GM06990 (cell line): ENCODE results near the gene GREM2.

Experiments
- DNase-seq: peaks from one replicate; pipeline ENCODE4 v3.0.0-alpha.2; 2011; ENCODE audit not compliant: insufficient read length; ENCODE audit errors: extremely low read depth
- H3K27me3 ChIP-seq: replicated peaks from 2 replicates; pipeline ENCODE4 v1.6.0; 2011; ENCODE audit warnings: low read length; ENCODE audit not compliant: control insufficient read depth, insufficient read depth
- H3K36me3 ChIP-seq: 2 replicates; pipeline ENCODE4 v1.5.1; 2011; ENCODE audit warnings: low read length; ENCODE audit not compliant: control insufficient read depth, insufficient read depth
- H3K4me3 ChIP-seq: replicated peaks from 2 replicates; pipeline ENCODE4 v1.5.1; 2011; ENCODE audit warnings: low read depth, mild to moderate bottlenecking, control low read depth, low read length
- TF ChIP-seq, protein P1 (sequence below): IDR thresholded peaks from 2 replicates; pipeline ENCODE4 v1.5.1; 2011; ENCODE audit warnings: low read length, control low read depth, mild to moderate bottlenecking, inconsistent platforms; ENCODE audit not compliant: insufficient read depth, poor library complexity, severe bottlenecking

GREM2 gene

DNA sequence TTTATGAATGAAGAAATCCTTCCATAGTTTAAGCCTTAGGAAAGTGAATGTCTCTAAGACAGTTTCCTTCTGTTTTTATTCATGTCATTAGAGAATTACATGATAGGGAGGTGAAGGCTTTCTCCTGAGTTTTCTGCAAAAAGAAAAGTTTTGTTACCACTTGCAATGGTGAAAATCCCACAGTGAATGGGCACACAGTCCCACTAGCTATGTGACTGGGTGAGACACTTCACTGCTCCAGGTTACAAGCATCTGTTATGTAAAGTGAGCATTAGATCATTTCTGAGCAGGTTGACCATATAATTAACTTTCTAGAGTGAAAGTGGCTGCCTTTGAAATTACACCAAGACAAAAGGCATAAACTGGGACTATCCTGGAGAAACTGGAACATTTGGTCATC, 38.9 kb upstream of the GREM2 start:
- Histone ChIP-seq H3K36me3 (no peaks in the 10 kb centered on the region), H3K27me3 (no peaks in the 10 kb centered on the region), H3K4me3 (no peak overlapping the region)
- TF ChIP-seq, protein P1, sequence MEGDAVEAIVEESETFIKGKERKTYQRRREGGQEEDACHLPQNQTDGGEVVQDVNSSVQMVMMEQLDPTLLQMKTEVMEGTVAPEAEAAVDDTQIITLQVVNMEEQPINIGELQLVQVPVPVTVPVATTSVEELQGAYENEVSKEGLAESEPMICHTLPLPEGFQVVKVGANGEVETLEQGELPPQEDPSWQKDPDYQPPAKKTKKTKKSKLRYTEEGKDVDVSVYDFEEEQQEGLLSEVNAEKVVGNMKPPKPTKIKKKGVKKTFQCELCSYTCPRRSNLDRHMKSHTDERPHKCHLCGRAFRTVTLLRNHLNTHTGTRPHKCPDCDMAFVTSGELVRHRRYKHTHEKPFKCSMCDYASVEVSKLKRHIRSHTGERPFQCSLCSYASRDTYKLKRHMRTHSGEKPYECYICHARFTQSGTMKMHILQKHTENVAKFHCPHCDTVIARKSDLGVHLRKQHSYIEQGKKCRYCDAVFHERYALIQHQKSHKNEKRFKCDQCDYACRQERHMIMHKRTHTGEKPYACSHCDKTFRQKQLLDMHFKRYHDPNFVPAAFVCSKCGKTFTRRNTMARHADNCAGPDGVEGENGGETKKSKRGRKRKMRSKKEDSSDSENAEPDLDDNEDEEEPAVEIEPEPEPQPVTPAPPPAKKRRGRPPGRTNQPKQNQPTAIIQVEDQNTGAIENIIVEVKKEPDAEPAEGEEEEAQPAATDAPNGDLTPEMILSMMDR: no peak
- no peak for DNase-seq

DNA sequence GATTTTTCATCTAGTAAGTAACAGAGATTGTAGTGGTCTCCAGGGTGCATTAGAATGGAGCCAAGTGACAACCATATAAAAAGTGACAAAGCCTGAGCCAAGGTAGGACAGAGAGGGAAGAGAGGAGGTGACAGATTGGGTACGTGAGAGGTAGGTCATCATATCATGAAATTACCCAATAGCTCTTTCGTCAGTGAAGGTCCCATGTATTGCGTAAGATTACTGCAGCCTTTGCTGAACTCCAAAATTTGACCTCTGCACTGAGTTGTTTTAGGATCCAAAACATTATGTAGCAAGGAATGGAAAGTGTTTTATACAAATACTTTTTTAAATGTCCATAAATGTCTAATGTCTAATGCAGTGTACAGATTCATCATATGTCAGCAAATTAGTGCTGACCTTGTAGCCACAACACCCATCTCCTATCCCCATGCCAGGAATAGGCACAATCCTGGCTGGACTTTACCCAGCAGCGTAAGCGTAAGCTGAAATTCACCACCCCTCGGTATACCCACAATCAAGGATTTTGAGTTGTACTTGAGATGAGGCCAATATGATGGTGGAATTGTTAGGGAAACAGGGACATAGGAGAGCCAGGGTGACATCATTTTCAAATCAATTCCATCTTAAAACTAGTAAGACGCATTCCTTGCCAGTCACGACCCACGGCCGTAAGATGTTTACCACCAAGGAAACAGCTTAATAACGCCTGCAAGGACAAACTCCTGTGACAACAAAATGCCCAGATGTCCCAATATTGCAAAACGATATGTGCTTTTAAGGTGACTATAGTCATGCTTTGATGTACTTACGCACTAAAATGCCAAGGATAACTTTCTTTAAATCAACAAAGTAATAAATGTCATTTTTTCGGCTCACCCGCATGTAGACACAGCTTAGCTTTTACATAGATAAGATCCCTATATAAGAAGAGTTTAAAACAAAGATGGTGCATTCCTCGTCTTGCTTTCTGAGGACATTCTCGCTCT, 38.1 kb upstream of the GREM2 start:
- TF ChIP-seq, protein P1: no peak
- Histone ChIP-seq H3K36me3 (no peaks in the 10 kb centered on the region), H3K27me3 (no peaks in the 10 kb centered on the region), H3K4me3 (no peak overlapping the region)
- no peak for DNase-seq

DNA sequence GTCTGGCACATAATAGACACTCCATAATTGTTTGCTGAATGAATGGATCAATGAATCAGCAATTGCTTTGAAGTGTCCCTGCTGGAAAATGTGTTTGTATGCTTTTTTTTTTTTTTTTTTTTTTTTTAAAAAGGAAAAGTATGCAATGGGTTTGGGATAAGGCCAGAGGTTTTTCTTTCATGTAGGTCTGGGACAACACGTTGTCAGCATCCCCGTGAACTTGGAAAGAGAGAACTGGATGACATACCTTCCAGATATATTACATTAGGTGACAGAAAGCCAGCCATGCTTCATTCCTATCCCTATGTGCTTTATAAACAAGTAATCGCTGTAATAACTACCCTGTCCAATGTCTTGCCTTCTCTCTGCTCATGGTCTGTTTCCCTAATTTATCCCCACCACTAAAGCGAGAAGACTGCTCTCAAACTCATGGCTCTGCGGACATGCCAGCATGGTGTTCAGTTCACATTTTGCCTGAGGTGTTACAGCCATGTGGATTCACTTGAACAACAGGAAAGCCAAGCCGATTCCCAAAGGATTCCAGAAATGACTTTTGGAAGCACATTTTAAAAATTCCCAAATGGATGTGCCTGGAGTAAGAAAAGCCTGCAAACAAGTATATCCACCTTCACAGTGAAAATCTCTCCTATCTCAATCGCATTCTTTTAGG, 34.8 kb upstream of the GREM2 start:
- DNase-seq: no peak
- no peaks in the 10 kb centered on the region for H3K27me3 ChIP-seq
- TF ChIP-seq, protein P1: no peak
- H3K36me3 ChIP-seq: no peaks in the 10 kb centered on the region
- no peak overlapping the region for H3K4me3 ChIP-seq

DNA sequence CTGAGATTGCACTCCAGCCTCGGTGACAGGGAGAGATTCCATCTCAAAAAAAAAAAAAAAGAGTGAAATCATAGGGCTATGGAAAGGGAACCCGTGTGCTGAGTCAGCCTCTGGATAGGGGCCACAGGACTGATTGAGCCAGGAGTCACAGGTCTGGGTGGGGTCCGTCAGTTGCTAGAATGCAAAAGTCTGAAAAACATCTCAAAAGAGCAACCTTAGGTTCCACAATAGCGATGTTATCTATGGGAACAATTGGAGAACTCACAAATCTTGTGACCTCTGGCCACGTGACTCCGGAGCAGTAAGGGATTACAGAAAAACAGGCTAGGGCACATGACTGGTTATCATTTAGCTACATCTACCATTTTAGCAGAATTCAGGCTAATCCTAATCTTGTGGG, 32.8 kb upstream of the GREM2 start:
- Histone ChIP-seq H3K36me3 (no peaks in the 10 kb centered on the region), H3K4me3 (no peak overlapping the region), H3K27me3 (no peaks in the 10 kb centered on the region)
- DNase-seq: no peak
- TF ChIP-seq, protein P1: no peak

DNA sequence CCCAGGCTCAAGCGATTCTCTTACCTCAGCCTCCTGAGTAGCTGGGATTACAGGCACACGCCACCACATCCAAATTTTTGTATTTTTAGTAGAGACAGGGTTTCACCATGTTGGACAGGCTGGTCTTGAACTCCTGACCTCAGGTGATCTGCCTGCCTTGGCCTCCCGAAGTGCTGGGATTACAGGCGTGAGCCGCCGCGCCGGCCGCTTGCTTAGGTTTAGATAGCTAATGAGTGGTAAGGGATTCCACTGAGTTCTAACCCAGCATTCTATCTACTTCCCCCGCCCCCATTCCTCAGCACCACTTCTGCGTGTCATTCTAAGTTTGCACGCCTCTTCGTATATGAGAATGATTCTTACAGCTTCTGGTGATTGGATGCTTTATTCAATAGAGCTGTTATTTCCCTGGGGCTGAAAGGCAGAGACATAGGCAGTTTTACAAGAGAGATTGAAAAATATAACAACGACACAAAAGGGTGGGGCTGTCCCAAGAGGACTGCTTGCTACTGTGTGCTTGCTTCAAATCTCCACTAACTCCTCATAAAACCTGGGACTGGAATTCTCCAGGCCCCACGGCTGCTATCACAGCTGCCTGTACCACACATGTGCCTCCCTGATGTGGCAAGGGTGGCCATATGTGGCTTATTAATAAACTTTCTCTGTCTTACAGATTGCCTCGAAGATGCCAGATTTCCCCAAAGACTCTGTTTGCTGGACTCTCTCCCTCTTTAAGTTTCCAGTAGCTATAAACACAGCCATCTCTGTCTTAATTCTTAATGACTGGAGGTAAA, 23.7 kb upstream of the GREM2 start:
- no peak overlapping the region for H3K4me3 ChIP-seq
- TF ChIP-seq, protein P1: no peak
- no peak for DNase-seq
- no peaks in the 10 kb centered on the region for H3K27me3 ChIP-seq
- H3K36me3 ChIP-seq: no peaks in the 10 kb centered on the region
